Measurements from ENCODE around the gene SSTR3.
A peak's percentile ranks its signal among the peaks of the same experiment; 100 is the strongest.

Gene SSTR3

DNA sequence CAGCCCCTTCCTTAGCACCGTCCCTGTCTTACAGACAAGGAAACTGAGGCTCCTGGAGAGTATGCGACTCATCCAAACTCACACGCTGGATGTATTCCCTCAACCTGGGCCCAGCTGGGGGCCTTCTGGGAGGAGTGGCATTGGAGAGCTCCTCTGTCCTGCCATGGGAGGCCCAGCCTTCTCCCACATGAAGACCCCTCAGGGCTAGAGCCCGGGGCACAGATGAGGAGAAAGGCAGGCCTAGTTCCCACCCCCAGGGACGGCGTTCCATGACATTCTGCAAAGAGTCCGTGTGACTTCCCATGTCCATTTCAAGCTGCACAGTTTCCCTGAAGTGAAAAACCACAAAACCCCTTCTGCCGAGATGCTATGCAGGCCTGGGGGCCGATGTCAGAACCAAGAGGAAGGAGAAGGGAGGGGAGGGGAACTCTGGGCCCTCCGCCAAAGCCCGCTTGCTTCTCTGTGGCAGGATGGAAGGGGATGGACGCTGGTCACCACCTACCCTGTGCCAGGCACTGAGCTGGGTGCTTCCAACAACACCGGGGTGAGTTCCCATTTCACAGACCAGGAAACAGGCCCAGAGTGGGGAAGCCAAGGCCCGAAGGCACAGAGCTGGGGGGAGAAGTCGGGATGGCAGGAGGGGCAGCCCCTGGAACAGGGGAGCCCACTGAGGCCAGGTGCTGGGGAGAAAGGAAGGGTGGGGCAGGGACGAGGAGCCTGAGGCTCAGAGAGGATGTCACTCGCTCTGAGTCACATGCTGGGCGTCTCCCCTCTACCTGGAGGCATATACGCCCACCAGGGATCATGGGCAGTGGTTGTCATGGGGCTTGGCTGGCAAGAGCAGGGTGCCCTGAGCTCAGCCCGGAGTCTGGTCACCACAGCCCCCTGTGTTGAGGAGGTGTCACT, 16.1 kb upstream of the SSTR3 start:
- DNase-seq: peak; percentile 48

DNA sequence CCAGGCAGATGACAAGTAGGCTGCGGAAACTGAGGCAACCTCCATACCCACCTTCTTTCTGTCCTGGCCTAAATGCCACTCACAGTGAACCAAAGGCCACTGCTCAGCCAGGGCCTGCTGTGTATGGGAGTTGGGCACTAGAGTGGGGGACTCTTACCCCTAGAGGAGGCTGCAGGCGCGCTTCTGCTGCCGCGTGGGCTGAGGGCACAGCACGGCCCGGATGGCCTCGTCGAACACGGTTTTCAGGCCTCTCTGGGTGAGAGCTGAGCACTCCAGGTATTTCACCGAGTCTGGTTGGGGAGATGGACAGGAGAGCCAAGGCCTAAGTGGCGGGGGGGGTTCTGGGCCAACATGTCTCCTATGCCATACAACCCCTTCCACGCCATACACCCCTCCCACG, 14.2 kb upstream of the SSTR3 start:
- no peak for DNase-seq

DNA sequence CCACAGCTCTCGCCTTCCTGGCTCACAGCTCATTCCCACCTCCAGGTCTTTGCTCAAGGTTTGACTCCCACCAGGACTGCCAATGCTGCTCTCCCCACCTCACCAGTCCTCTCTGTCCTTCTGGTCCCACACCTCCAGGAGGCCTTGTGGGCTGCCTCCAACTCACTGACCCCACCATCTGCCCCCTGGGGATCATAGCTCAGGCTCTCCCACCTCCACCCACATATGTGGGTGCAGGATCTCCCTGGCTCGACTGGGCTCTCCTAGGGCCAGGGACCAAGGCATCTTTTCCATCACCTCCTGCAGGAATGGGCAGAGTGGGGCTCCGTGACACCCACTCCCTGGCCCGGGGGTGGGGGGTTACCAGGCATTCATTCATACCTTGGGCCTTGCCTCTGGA, 13.8 kb upstream of the SSTR3 start:
- DNase-seq: no peak

- no peak for DNase-seq
Measured at GRCh38 chr22:37225481-37225880, 13.2 kb upstream of the SSTR3 start.

DNA sequence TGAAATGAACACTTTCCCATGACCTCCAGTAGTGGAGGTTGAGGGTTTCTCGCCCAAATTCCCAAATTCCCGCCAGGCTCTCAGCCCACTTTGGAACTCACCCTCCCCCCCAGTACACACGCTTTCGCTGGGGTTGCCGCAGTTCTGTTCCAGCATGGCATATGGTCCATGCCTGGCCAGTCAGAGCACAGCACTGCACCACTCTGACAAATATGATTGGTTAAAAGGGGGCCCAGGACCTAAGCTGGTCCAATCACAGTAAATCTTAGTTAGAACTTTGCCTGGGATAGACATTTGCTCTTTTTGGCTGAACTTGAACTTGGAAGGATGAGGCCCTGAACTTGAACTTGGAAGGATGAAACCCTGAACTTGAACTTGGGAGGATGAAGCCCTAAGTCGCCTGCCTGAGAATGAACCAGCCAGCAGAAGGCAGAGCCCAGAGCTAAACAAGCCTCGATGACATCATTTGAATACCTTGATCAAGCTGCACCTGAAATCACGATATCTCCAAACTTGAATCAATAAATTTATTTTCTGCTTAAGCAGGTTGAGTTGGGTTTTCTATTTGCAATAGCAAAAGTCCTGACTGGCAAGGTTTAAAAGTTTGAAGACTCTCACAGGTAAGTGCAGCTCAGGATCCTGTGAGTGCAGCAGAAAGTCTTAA, 12.6 kb upstream of the SSTR3 start:
- DNase-seq: no peak

GRCh38 chr22:37223965-37224551, 11.8 kb upstream of the SSTR3 start:
- no peak for DNase-seq

GRCh38 chr22:37222440-37222971, 10.2 kb upstream of the SSTR3 start:
- no peak for DNase-seq

GRCh38 chr22:37221424-37222333, 9.4 kb upstream of the SSTR3 start:
- no peak for DNase-seq

GRCh38 chr22:37220543-37220981, 8.3 kb upstream of the SSTR3 start:
- no peak for DNase-seq

GRCh38 chr22:37219533-37219932, 7.3 kb upstream of the SSTR3 start:
- DNase-seq: no peak

- peak; percentile 61 for DNase-seq
Measured at GRCh38 chr22:37218771-37219411, 6.6 kb upstream of the SSTR3 start.

GRCh38 chr22:37218399-37218770, 6.1 kb upstream of the SSTR3 start:
- no peak for DNase-seq

- no peak for DNase-seq
Measured at GRCh38 chr22:37215890-37216289, 3.6 kb upstream of the SSTR3 start.

GRCh38 chr22:37214731-37215030, 2.4 kb upstream of the SSTR3 start:
- no peak for DNase-seq

DNA sequence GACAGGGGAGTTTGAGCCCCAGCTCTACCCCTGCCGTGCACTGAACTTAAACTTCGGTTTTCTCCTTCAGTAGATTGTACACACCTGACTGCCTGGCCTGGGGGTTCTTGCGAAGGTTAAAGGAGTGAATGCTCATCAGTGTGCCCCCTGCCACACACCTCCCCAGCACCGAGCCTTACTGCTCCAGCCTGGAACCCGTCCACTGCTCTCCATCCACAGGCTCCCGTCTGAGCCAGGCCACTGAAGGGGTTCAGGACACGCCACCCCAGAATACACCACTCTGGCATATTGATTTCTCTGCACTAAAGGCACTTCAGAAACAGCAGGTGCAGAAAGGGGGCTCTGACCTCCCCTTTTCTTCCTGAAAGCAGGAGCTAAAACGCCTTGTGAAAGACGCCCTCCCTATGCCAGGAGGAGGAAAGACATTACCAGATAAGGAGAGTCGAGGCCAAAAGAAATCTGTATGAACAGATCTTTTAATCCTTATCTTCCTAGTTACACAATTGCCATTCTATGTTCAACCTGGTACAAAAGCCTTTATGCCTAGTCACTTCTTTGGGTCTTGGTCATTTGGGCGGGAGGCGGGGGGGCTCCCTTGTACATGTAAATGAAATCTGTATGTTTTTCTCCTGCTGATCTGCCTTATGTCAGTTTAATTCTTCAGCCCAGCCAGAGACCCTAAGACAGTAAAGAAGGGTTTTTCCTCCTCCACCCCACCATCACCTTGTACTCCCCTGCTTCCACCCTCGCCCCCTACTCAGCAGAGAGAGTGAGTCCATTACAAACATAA, 1.9 kb upstream of the SSTR3 start:
- DNase-seq: no peak

- DNase-seq: no peak
Measured at GRCh38 chr22:37213218-37213855, 1.1 kb upstream of the SSTR3 start.

GRCh38 chr22:37211866-37212173, 457 bp downstream of the SSTR3 start:
- DNase-seq: no peak

- DNase-seq: no peak
Measured at GRCh38 chr22:37211075-37211865, 1.0 kb downstream of the SSTR3 start.

DNA sequence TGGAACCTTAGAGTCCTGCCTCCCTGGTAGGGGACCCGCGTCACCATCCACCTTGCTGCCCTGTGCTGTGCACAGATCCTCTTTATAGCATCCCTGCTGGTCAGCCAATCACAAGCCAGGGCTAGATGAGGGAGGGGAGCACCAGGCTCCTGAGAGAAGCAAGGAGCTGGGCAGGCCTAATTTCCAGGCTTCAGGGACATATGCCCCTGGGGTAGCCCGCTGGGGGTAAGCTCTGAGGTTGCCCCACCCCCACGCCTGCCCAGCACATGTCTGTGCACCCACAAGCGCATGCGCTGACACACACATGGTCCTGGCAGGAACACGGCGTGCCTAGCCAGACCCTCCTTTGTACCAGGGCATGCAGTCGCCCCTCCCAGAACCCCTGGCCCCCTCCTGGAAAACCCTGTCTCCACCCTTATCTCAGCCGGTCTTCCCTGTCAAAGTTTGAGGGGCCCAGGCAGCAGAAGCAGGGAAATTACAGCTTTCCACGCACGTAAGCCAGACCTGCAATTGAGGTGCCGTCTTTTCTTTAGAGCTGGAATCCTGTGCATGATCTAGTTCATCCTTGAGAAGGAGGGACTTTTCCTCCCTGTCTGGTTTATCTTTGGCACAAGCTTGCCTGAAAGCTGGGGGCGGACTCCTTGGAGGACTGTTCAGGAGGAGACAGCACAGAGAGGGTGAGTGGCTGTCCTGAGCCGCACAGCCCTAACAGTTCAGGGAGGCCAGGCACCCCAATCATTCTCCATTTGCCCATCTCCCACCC, 2.1 kb downstream of the SSTR3 start:
- no peak for DNase-seq
